Stimulated activated naive B cell treated with anti-CD40 and anti-IgM and Interleukin-4, amounts not matched to agents 10 μg/mL and 1 μg/mL and 100 μg/mL, for 72 hours (primary cell): ENCODE data around the gene SHISA9.

ENCODE experiments used
- ATAC-seq, 2 donors: fragments of 150-1000 bp; cut with Tn5 transposase; replicated peaks; 2 replicates each; pipeline ENCODE4 v1.10.0; 2021; ENCODE audit warnings: moderate library complexity in 1 of 2
- DNase-seq: peaks from one replicate; pipeline ENCODE4 v3.0.0; 2021
- H3K27ac Mint-ChIP-seq: one replicate; pipeline ENCODE4 v1.8.0; 2022; ENCODE audit warnings: mild to moderate bottlenecking, mixed read lengths
- H3K27me3 Mint-ChIP-seq, 2 donors: one replicate each; pipeline ENCODE4 v1.8.0; 2022; ENCODE audit warnings: mixed read lengths in 2 of 2
- H3K36me3 Mint-ChIP-seq, 2 donors: one replicate each; pipeline ENCODE4 v1.8.0; 2022; ENCODE audit warnings: mixed read lengths in 2 of 2, mild to moderate bottlenecking in 1 of 2
- H3K4me1 Mint-ChIP-seq, 2 donors: one replicate each; pipeline ENCODE4 v1.8.0; 2022; ENCODE audit warnings: mixed read lengths in 2 of 2, mild to moderate bottlenecking in 1 of 2
- H3K4me3 Mint-ChIP-seq, 2 donors: one replicate each; pipeline ENCODE4 v1.8.0; 2022; ENCODE audit warnings: mild to moderate bottlenecking in 2 of 2, mixed read lengths in 2 of 2, moderate library complexity in 1 of 2
- H3K9me3 Mint-ChIP-seq, 2 donors: one replicate each; pipeline ENCODE4 v1.8.0; 2022; ENCODE audit warnings: mixed read lengths in 2 of 2, mild to moderate bottlenecking in 1 of 2

Gene SHISA9

GRCh38 chr16:13102401-13102800 is 201.0 kb downstream of the SHISA9 start:
- Mint-ChIP-seq H3K27ac (peak overlapping the region; percentile 16), H3K27me3 (peaks cover 0 to 6% of the 10 kb centered on the region in 2 donors)

DNA sequence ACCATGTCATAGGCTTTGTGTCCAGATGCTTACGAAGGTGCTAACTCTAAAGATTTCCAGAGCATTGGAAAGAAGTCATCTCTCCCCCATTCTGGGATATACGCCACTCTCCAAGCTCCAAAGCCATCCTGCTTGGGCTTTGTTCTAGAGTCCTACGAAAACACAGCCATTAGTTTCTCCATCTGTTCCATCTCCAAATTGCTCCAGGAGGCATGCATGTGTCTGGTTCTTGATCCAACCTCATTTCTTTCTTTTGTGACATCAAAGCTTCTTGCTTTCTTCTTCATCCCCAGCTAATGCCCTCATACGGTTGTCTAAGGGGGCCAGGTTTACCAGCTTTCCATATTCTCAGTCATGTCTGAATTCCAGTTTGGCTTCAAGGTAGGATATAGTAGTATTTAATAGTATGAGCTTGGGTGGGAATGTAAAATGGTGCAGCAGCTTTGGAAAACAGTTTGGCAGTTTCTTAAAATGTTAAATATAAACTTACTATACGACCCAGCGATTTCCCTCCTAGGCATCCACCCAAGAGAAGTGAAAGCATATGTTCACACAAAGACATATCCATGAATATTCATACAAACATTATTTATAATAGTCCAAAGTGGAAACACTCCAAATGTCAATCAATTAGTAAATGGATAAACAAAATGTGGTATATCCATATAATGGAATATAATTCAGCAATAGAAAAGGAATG is 202.6 kb downstream of the SHISA9 start:
- ATAC-seq (no peak), DNase-seq (no peak)
- no peaks in the 10 kb centered on the region for H3K27me3 Mint-ChIP-seq
- H3K4me1 Mint-ChIP-seq, result no peaks in the 10 kb centered on the region
- no peak overlapping the region for H3K27ac Mint-ChIP-seq
- peaks cover 2 to 8% of the 10 kb centered on the region in 2 donors for H3K9me3 Mint-ChIP-seq
- H3K36me3 Mint-ChIP-seq, result no peaks in the 10 kb centered on the region
- H3K4me3 Mint-ChIP-seq, result no peak overlapping the region

More at GRCh38 chr16:13102401-13102800, 201.0 kb downstream of the SHISA9 start:
- peaks cover 4 to 8% of the 10 kb centered on the region in 2 donors for H3K9me3 Mint-ChIP-seq
- ATAC-seq, result no peak
- DNase-seq, result no peak
- no peaks in the 10 kb centered on the region for H3K36me3 Mint-ChIP-seq
- H3K4me1 Mint-ChIP-seq, result no peaks in the 10 kb centered on the region
- H3K4me3 Mint-ChIP-seq, result no peak overlapping the region

DNA sequence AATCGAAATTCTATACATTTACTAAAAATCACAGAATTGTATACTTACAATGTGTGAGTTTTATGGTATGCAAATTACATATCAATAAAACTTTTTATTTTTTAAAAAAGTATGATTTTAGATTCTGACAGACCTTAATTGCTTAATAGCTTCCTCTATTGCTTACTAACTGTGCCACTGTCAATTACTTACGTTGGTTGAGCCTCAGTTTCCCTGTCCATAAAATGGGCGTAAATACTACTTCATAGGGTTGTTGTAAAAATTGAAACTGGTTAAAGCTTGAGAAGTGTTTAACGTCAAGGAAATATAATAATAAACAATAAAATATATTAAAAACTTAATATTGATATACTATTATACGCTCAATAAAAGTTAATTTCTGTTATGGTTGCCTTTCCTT is 203.4 kb downstream of the SHISA9 start:
- ATAC-seq, result no peak
- no peaks in the 10 kb centered on the region for H3K4me1 Mint-ChIP-seq
- no peak overlapping the region for H3K4me3 Mint-ChIP-seq

DNA sequence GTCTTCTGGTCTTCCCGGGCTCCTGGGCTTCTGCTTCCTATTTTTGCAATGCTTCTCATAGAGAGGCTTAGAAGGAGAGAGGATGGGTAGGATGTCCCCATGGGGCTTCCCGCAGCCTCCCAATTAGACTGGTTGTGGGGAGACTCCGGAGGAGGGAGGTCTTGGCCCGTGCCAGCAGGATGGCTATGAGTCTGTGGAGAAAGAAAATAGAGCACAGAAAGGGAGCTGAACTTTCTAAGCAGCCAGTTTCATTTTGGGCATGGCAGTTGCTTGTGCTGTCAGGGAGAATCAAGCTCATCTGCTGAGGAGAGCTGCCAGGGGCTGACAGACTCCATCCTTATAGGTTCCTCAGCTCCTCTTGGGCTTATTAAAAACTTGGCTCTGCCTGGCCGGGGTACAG is 204.0 kb downstream of the SHISA9 start:
- ATAC-seq (no peak), DNase-seq (no peak)
- no peaks in the 10 kb centered on the region for H3K36me3 Mint-ChIP-seq
- H3K9me3 Mint-ChIP-seq, result peaks cover 2 to 8% of the 10 kb centered on the region in 2 donors
- no peaks in the 10 kb centered on the region for H3K27me3 Mint-ChIP-seq
- no peak overlapping the region for H3K27ac Mint-ChIP-seq
- no peaks in the 10 kb centered on the region for H3K4me1 Mint-ChIP-seq
- no peak overlapping the region for H3K4me3 Mint-ChIP-seq

More for the DNA sequence above, 203.4 kb downstream of the SHISA9 start:
- Mint-ChIP-seq H3K27ac (no peak overlapping the region), H3K9me3 (peaks cover 2 to 8% of the 10 kb centered on the region in 2 donors), H3K27me3 (no peaks in the 10 kb centered on the region), H3K36me3 (no peaks in the 10 kb centered on the region)
- no peak for DNase-seq

DNA sequence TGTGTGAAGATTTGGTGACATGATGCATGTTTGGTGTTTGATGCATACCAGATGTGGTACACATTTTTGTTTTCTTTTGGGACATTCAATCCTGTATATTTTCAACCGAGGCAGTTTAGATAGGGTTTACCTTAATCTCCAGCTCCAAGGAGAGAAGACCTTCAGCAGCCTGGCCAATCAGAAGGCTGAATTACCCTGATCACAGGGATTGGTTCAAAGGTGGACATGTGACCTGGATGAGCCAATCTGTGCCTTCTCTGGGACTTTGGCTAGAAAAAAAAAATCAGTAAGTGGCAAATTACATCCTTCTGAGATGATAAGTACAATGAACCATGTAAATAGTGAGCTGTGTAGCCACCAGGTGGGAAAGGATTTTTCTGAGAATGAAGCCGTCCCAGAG is 205.1 kb downstream of the SHISA9 start:
- no peaks in the 10 kb centered on the region for H3K4me1 Mint-ChIP-seq
- ATAC-seq, result no peak
- no peaks in the 10 kb centered on the region for H3K36me3 Mint-ChIP-seq
- no peak for DNase-seq
- H3K4me3 Mint-ChIP-seq, result no peak overlapping the region
- peaks cover 2 to 8% of the 10 kb centered on the region in 2 donors for H3K9me3 Mint-ChIP-seq
- H3K27ac Mint-ChIP-seq, result no peak overlapping the region
- no peaks in the 10 kb centered on the region for H3K27me3 Mint-ChIP-seq

- no peak for ATAC-seq
- H3K27ac Mint-ChIP-seq, result no peak overlapping the region
- no peak overlapping the region for H3K4me3 Mint-ChIP-seq
- no peaks in the 10 kb centered on the region for H3K36me3 Mint-ChIP-seq
- H3K9me3 Mint-ChIP-seq, result peaks cover 2 to 8% of the 10 kb centered on the region in 2 donors
- H3K4me1 Mint-ChIP-seq, result no peaks in the 10 kb centered on the region
- H3K27me3 Mint-ChIP-seq, result peaks cover 0 to under 1% of the 10 kb centered on the region in 2 donors
- no peak for DNase-seq
Measured at GRCh38 chr16:13108126-13108525, 206.7 kb downstream of the SHISA9 start.

DNA sequence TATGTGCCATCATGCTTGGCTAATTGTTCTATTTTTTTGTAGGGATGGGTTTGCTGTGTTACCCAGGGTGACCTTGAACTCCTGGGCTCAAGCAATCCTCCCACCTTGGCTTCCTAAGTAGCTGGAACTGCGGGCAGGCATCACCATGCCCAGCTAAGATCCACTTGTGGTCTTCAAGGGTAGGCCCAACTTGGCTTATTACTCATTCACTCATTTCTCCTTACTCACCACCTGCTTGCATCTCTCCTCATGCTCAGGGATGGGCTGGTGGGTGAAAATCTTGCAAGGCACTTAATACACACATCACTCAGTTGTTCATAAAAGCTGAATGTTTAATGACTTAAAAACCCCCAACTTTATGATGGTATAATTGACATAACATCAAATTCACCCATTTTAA is 207.8 kb downstream of the SHISA9 start:
- peaks cover 2 to 8% of the 10 kb centered on the region in 2 donors for H3K9me3 Mint-ChIP-seq
- peaks cover 0 to 6% of the 10 kb centered on the region in 2 donors for H3K27me3 Mint-ChIP-seq
- H3K27ac Mint-ChIP-seq, result no peak overlapping the region
- H3K4me1 Mint-ChIP-seq, result no peaks in the 10 kb centered on the region
- H3K4me3 Mint-ChIP-seq, result no peak overlapping the region
- no peak for ATAC-seq
- no peaks in the 10 kb centered on the region for H3K36me3 Mint-ChIP-seq
- no peak for DNase-seq

GRCh38 chr16:13110124-13110796 is 208.9 kb downstream of the SHISA9 start:
- Mint-ChIP-seq H3K4me3 (no peak overlapping the region), H3K27ac (no peak overlapping the region), H3K27me3 (peaks cover 0 to 6% of the 10 kb centered on the region in 2 donors), H3K9me3 (peaks cover 2 to 9% of the 10 kb centered on the region in 2 donors), H3K4me1 (no peaks in the 10 kb centered on the region), H3K36me3 (no peaks in the 10 kb centered on the region)
- DNase-seq (no peak), ATAC-seq (no peak)

- no peak overlapping the region for H3K27ac Mint-ChIP-seq
- peaks cover 0 to 6% of the 10 kb centered on the region in 2 donors for H3K27me3 Mint-ChIP-seq
- no peaks in the 10 kb centered on the region for H3K4me1 Mint-ChIP-seq
- peaks cover 6 to 7% of the 10 kb centered on the region in 2 donors for H3K9me3 Mint-ChIP-seq
- no peak overlapping the region for H3K4me3 Mint-ChIP-seq
- DNase-seq (no peak), ATAC-seq (no peak)
- no peaks in the 10 kb centered on the region for H3K36me3 Mint-ChIP-seq
Measured at GRCh38 chr16:13111747-13112146, 210.3 kb downstream of the SHISA9 start.

DNA sequence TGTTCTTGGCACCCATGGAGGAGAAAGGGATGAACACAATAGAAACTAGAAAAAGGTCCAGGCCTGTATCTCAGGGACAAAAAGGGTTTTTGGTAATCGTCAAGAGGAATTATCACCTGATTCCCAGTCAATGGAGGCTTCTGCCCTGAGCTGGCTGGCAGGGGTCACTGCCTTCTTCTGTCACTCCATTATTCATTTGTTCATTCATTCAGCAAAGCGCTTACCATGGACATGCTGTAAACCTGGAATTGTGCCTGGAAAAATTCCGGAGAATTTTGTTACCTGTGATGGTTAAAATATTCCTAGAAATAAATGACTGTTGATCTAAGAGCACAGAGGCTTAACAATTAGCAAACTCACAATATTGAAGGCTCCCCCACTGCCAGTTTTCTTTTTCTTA is 212.3 kb downstream of the SHISA9 start:
- no peak for ATAC-seq
- H3K4me1 Mint-ChIP-seq, result no peaks in the 10 kb centered on the region
- peaks cover 4 to 6% of the 10 kb centered on the region in 2 donors for H3K9me3 Mint-ChIP-seq
- H3K27me3 Mint-ChIP-seq, result peaks cover 0 to 6% of the 10 kb centered on the region in 2 donors
- no peak overlapping the region for H3K4me3 Mint-ChIP-seq
- no peak for DNase-seq
- H3K27ac Mint-ChIP-seq, result no peak overlapping the region
- H3K36me3 Mint-ChIP-seq, result no peaks in the 10 kb centered on the region

DNA sequence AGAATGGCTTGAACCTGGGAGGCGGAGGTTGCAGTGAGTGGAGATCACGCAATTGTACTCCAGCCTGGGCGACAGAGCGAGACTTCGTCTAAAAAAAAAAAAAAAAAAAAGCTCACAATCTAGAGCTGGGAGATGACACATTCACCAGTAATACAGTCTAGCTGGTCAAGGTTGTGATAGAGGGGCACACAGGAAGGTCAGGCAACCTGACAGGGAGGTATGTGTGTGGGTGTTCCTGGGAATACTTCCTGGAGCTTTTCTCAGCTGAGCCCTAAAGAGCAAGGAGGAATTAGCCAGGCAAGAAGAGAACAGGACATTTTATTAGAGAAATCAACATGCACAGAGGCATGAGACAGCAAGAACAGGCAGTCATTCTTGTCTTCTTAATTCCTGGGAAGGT is 216.7 kb downstream of the SHISA9 start:
- H3K9me3 Mint-ChIP-seq, result peaks cover 4 to 6% of the 10 kb centered on the region in 2 donors
- ATAC-seq (no peak), DNase-seq (no peak)
- no peaks in the 10 kb centered on the region for H3K4me1 Mint-ChIP-seq
- H3K27me3 Mint-ChIP-seq, result peaks cover 0 to 5% of the 10 kb centered on the region in 2 donors
- no peak overlapping the region for H3K27ac Mint-ChIP-seq
- no peak overlapping the region for H3K4me3 Mint-ChIP-seq
- H3K36me3 Mint-ChIP-seq, result no peaks in the 10 kb centered on the region

- DNase-seq, result no peak
- Mint-ChIP-seq H3K36me3 (no peaks in the 10 kb centered on the region), H3K27me3 (no peaks in the 10 kb centered on the region), H3K9me3 (peaks cover under 1 to 9% of the 10 kb centered on the region in 2 donors), H3K4me1 (no peaks in the 10 kb centered on the region), H3K4me3 (no peak overlapping the region), H3K27ac (no peak overlapping the region)
- no peak for ATAC-seq
Measured at GRCh38 chr16:13120091-13120490, 218.7 kb downstream of the SHISA9 start.

GRCh38 chr16:13120557-13120956 is 219.2 kb downstream of the SHISA9 start:
- Mint-ChIP-seq H3K27ac (no peak overlapping the region), H3K9me3 (peaks cover 0 to 9% of the 10 kb centered on the region in 2 donors), H3K4me1 (no peaks in the 10 kb centered on the region), H3K27me3 (no peaks in the 10 kb centered on the region), H3K36me3 (no peaks in the 10 kb centered on the region), H3K4me3 (no peak overlapping the region)
- ATAC-seq, result no peak
- DNase-seq, result no peak

- ATAC-seq (no peak), DNase-seq (no peak)
- Mint-ChIP-seq H3K27ac (no peak overlapping the region), H3K27me3 (peaks cover 8 to 11% of the 10 kb centered on the region in 2 donors), H3K36me3 (no peaks in the 10 kb centered on the region), H3K9me3 (peaks cover 0 to 5% of the 10 kb centered on the region in 2 donors), H3K4me3 (no peak overlapping the region), H3K4me1 (no peaks in the 10 kb centered on the region)
Measured at GRCh38 chr16:13123991-13124390, 222.6 kb downstream of the SHISA9 start.

DNA sequence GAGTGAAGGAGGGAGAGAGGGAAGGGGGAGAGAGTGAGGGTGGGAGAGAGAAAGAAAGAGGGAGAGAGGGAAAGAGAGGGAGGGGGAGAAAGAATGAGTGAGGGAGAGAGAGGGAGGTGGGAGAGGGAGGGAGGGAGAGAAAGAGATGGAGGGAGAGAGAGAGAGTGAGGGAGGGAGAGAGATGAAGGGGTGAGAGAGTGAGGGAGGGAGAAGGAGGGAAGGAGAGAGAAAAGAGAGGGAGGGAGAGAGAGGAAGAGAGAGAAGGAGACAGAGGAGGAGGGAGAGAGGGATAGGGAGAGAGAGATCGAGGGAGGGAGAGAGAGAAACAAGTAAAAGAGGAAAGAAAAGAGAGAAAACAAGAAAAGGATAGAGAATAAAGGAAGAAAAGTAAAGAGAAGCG is 225.7 kb downstream of the SHISA9 start:
- no peaks in the 10 kb centered on the region for H3K36me3 Mint-ChIP-seq
- ATAC-seq (no peak), DNase-seq (no peak)
- H3K4me1 Mint-ChIP-seq, result no peaks in the 10 kb centered on the region
- no peak overlapping the region for H3K27ac Mint-ChIP-seq
- peaks cover 8 to 11% of the 10 kb centered on the region in 2 donors for H3K27me3 Mint-ChIP-seq
- no peak overlapping the region for H3K4me3 Mint-ChIP-seq
- H3K9me3 Mint-ChIP-seq, result peaks cover 0 to 7% of the 10 kb centered on the region in 2 donors
